ENCODE data around the gene RRP36. TPM values are rescaled to one million over a fixed set of nuclear protein-coding genes. Genes with fewer than 3 reads are reported as not detected.

RRP36 gene
- total RNA-seq, result 79.9 and 83.4 TPM in 2 replicates

DNA sequence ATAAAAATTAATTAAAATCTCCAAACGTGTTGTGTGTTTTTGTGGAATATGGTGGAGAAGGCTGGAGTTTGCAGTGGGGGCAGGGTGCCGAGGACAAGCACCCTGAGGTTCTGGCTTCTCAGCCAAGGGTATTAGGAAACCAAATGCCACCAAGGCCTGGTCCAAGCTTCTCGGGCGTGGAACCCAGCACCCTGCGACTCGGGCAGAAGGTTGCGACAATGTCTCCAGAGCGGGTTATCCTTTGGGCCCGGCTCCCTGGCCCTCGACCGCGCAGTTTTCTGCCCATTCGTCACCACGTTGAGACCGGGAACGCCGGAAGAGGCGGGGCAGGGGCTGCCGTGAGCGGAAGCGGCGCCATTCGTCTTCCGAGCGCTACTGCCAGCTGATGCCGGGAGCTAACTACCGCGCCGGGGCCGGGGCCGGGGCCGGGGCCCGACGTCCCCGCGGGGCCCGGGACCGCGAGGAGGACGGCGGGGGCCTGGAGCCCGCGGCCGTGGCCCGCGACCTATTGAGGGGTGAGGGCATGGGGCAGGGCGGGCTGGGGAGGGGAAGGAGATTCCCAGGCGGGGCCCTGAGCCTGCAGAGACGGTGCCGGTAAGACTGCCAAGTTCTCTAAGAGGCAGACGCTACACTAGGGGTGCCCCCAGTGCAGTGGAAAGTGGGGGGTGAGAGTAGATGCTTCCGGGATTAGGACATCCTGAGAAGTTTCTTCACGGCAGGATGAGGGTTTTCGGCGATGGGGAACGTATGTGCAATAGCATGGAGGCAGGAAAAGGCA is at the start of gene RRP36:
RRP36 (plus strand) TSS at position 354 of the 778 bp plus-strand sequence; CDS start at position 386, 32 bp downstream.
- Mint-ChIP-seq H3K4me3 (peak within 1 kb of the TSS; percentile 94), H3K9me3 (no peaks in the 10 kb centered on the region), H3K27ac (peak within 1 kb of the TSS; percentile 86), H3K36me3 (ENCODE audit: low read depth) (peaks cover 42% of the 10 kb centered on the region), H3K4me1 (peaks cover 33% of the 10 kb centered on the region), H3K27me3 (no peaks in the 10 kb centered on the region)
- intact Hi-C loops (cut with micrococcal nuclease), result loop anchor here (1.0 kb wide), 1 partner anchor 32 kb away; the partner anchor contains the start of gene CUL7
- peak; percentile 92 for DNase-seq

DNA sequence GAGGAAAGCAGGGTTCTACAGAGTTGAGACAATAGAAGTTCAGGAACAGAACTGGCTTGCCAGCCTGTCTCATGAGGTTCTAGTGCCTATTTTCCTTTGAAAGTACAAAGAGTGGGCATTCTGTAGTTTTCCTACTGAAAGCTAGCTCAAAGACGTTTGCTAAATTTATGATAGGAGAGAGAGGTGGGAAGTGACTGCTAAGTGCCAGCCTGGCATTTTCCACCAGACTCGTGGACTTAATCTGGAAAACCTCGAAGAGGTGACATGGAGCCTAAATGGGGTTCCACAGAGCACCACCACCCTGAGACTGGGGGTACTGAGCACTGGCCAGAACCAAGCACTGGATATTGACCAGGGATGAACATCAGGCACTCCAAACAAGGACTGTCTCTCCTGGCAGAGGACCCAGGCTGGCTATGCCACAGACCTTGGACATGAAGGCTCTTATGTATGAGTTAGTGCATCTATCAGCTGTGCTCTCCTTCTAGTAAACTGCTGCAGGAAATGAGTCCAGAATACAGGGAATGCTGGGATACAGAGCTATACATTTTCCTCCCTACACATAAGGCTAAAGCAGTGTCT is 49.6 kb upstream of the RRP36 start:
- Mint-ChIP-seq H3K4me3 (no peak overlapping the region), H3K9me3 (no peaks in the 10 kb centered on the region)
- intact Hi-C loops (cut with micrococcal nuclease), result no loop called here

DNA sequence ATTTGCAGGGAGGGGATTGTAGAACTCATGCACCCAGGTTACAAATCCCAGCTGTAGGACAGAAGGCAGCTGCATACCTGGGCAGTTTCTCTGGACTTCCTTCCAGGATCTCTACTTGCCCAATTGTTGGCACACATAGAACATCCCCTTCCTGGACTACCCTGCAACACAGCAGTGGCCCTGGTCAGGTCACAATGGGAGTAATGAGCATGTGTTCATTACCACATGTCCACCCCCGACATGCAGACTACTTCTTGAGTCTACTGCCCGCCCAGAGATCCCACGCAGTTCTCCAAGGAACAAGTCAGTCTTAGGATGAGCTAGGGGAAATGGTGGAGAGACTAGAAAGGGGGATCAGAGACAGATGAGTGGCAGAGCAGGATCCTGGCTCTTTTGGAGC is 47.5 kb upstream of the RRP36 start:
- no peaks in the 10 kb centered on the region for H3K9me3 Mint-ChIP-seq
- H3K27ac Mint-ChIP-seq, result peak overlapping the region; percentile 62
- peaks cover 18% of the 10 kb centered on the region for H3K4me1 Mint-ChIP-seq
- H3K27me3 Mint-ChIP-seq, result no peaks in the 10 kb centered on the region
- H3K4me3 Mint-ChIP-seq, result no peak overlapping the region
- intact Hi-C loops (cut with micrococcal nuclease), result no loop called here
- no peak for DNase-seq
- peaks cover 28% of the 10 kb centered on the region for H3K36me3 Mint-ChIP-seq (ENCODE audit: low read depth)

More for the DNA sequence above, 49.6 kb upstream of the RRP36 start:
- H3K27me3 Mint-ChIP-seq, result no peaks in the 10 kb centered on the region
- peaks cover 10% of the 10 kb centered on the region for H3K4me1 Mint-ChIP-seq
- H3K27ac Mint-ChIP-seq, result no peak overlapping the region
- peaks cover 27% of the 10 kb centered on the region for H3K36me3 Mint-ChIP-seq (ENCODE audit: low read depth)
- DNase-seq, result no peak

DNA sequence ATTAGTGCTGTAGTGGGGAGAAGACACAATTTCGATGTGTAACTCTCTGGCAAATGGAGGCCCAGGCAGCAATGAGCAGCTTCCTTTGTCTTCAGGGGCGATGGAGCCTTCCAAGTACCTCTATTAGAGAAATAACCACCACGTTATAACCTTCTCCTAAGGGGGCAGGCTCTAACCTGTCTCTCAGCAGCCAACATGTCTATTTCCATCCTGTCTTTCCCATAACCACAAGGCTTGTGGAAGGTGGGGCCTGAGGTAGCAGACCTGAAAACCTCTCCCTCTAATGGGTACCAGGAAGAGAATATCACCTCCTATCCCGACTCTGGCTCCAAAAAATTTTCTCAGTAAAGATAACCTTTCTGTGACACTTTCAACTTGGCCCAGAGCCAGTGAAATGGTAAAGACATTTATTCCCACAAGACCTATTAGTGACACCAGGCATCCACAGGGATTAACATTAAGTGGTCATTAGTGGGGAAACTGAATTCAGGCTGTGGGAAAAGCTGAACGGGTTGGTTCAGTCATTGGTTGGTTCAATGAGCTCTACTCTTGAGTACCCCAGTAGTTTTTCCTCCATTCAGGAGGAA is 46.4 kb upstream of the RRP36 start:
- no peak overlapping the region for H3K4me3 Mint-ChIP-seq
- peak overlapping the region; percentile 69 for H3K27ac Mint-ChIP-seq
- intact Hi-C loops (cut with micrococcal nuclease), result loop anchor here (5.0 kb wide), 1 partner anchor 77 kb away; the partner anchor contains the start of gene CUL7
- DNase-seq, result no peak
- H3K36me3 Mint-ChIP-seq (ENCODE audit: low read depth), result peaks cover 25% of the 10 kb centered on the region
- peaks cover 27% of the 10 kb centered on the region for H3K4me1 Mint-ChIP-seq
- no peaks in the 10 kb centered on the region for H3K27me3 Mint-ChIP-seq
- H3K9me3 Mint-ChIP-seq, result no peaks in the 10 kb centered on the region

- H3K9me3 Mint-ChIP-seq, result no peaks in the 10 kb centered on the region
- peaks cover 17% of the 10 kb centered on the region for H3K36me3 Mint-ChIP-seq (ENCODE audit: low read depth)
- DNase-seq, result peak; percentile 68
- H3K4me1 Mint-ChIP-seq, result peaks cover 33% of the 10 kb centered on the region
- intact Hi-C loops (cut with micrococcal nuclease), result loop anchor here (5.0 kb wide), 1 partner anchor 74 kb away; the partner anchor contains the start of gene CUL7
- H3K4me3 Mint-ChIP-seq, result peak overlapping the region; percentile 91
- no peaks in the 10 kb centered on the region for H3K27me3 Mint-ChIP-seq
- peak overlapping the region; percentile 74 for H3K27ac Mint-ChIP-seq
Measured at GRCh38 chr6:42978487-42978838, 43.0 kb upstream of the RRP36 start.

GRCh38 chr6:42978839-42979522 is 42.4 kb upstream of the RRP36 start, which contains the start of gene PEX6:
PEX6 (minus strand) TSS chr6:42979181; CDS start chr6:42979150, 31 bp downstream.
- Mint-ChIP-seq H3K4me1 (peaks cover 34% of the 10 kb centered on the region), H3K4me3 (peak within 1 kb of the TSS; percentile 91), H3K36me3 (ENCODE audit: low read depth) (peaks cover 13% of the 10 kb centered on the region), H3K27me3 (no peaks in the 10 kb centered on the region), H3K9me3 (no peaks in the 10 kb centered on the region), H3K27ac (peak within 1 kb of the TSS; percentile 97)
- peak; percentile 99 for DNase-seq
- intact Hi-C loops (cut with micrococcal nuclease), result loop anchor here (1.0 to 5.0 kb wide), 3 partner anchors 35 to 73 kb away; partner anchors contain the start of genes CNPY3, CUL7 and KLHDC3

DNA sequence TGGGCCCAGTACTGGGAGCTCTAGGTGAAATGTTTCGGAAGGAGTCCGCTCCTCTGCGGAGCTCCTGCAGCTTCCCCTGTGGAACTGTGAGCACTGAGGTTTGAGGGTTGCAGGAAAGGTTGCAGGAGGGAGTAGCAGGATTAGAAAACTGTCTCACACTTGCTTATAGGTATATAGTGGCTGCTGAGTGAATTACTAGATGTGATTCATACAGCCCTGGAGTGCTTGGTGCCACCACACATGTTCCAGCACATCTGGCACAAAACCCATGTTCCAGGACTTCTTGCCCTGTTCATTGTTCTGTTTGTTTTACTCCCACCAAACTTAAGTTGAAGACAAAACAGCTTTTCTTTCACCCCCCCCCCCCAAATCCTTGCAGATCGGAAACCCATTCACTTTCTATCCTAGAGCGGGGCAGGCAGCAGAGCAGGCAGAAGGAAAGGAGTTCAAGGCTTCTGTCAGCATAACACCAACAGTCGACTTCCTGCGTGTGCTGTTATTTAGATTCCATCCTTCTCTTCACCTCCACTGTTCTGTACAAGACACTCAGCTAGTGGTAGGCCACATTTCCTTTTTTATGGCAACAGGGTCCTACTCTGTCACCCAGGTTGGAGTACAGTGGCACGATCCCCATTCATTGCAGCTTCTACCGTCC is 41.8 kb upstream of the RRP36 start:
- Mint-ChIP-seq H3K9me3 (no peaks in the 10 kb centered on the region), H3K36me3 (ENCODE audit: low read depth) (peaks cover 13% of the 10 kb centered on the region), H3K27ac (peak overlapping the region; percentile 97), H3K4me3 (peak overlapping the region; percentile 91), H3K4me1 (peaks cover 35% of the 10 kb centered on the region), H3K27me3 (no peaks in the 10 kb centered on the region)
- intact Hi-C loops (cut with micrococcal nuclease), result loop anchor here (1.0 to 5.0 kb wide), 3 partner anchors 35 to 73 kb away; partner anchors contain the start of genes CNPY3, CUL7 and KLHDC3
- DNase-seq, result peak; percentile 64

DNA sequence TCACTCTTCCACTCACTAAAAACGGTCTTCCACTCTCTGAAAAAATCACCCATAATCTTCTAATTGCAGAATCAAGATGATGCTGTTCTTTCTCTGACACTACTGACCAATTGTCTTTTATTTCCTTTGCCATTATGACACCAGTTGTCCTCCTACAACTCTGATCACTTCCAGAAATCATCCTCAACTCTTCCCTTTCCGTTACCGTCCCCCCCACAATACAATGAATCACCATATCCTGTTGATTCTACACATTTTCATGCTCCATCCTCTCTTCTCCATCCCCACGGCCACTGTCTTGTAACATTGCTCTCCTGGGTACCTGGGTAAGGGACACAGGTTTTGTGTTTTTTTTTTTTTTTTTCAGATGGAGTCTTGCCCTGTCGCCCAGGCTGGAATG is 39.6 kb upstream of the RRP36 start:
- H3K36me3 Mint-ChIP-seq (ENCODE audit: low read depth), result peaks cover 8% of the 10 kb centered on the region
- H3K27ac Mint-ChIP-seq, result peak overlapping the region; percentile 17
- no peaks in the 10 kb centered on the region for H3K27me3 Mint-ChIP-seq
- peak overlapping the region; percentile 1 for H3K4me3 Mint-ChIP-seq
- no peaks in the 10 kb centered on the region for H3K9me3 Mint-ChIP-seq
- intact Hi-C loops (cut with micrococcal nuclease), result no loop called here
- H3K4me1 Mint-ChIP-seq, result peaks cover 47% of the 10 kb centered on the region
- no peak for DNase-seq

DNA sequence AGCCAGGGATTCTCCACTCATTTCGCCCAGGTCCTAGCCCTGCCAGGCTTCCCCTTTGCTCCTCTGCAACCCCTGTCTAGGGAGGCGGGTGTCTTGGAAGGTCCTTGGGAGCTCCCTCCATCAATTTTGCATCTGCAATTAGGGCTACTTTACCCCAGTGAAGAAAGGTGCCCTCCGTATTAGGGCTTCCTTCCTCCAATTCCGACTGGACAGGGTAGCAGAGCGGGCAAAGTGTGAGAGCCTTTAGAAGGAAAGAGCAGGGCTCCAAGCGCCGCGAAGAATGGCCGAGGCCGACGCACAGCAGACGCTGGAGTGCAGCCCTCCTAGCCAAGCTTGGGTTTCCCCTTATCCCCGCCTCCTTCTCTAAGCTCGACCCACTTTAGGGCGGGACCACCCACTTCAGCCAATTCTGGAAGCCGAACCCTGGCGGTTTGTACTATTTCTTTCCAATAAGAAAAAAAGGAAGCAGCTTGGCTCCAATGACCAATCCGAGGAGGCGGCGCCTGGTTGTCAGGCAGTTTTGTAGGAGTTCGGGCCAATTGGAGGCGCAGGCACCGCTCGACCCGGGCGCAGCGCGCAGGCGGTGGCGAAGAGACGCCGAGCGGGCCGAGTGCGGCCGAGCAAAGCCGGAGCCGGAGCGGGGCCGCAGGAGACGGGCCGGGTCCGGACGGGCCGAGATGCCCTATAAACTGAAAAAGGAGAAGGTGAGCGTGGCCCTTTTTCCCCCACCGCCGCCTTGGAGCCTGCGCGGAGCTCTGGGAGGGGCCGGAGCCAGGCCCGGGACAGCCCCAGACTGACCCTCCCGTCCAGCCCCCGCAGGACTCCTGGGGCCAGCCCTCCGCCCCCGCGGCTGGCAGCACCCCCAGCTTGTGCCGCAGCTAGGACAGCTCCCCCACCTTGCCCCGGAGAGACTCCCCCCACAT is 37.2 kb upstream of the RRP36 start, which contains the start of gene PPP2R5D:
PPP2R5D (plus strand) TSS at position 570 of the 923 bp plus-strand sequence; CDS start at position 678, 108 bp downstream.
- H3K4me3 Mint-ChIP-seq, result peak within 1 kb of the TSS; percentile 98
- intact Hi-C loops (cut with micrococcal nuclease), result loop anchor here (1.0 to 2.0 kb wide), 5 partner anchors 29 to 237 kb away; partner anchors contain the start of genes CNPY3, KLC4, MEA1 and MRPL2
- H3K27ac Mint-ChIP-seq, result peak within 1 kb of the TSS; percentile 91
- peaks cover 17% of the 10 kb centered on the region for H3K36me3 Mint-ChIP-seq (ENCODE audit: low read depth)
- no peaks in the 10 kb centered on the region for H3K9me3 Mint-ChIP-seq
- peaks cover 54% of the 10 kb centered on the region for H3K4me1 Mint-ChIP-seq
- DNase-seq, result peak; percentile 99
- H3K27me3 Mint-ChIP-seq, result no peaks in the 10 kb centered on the region

DNA sequence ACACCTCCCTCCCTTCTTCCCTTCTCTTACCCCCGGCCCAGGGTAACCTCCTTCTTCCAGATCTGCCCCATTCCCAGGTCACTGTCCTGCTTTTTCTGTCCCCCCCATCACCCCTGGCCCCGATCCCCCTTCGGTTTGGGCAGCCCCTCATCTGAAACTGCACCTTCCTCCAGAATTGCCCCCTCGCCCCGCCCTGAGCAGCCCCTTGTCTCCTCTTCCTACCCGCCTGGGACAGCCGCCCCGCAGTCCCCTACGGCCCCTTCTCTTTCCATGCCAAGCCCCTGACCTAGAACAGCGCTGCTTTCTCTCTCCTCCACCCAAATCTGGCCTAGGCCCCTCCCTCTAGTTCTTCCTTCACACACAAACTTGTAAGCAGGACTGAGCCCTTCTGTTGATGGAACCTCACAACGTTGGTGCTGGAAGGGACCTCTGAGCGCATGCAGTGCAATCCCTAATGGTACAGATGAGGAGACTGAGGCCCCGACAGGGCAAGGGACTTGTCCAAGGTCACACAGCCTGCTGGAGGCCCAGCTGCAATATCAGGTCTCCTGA is 36.4 kb upstream of the RRP36 start:
- Mint-ChIP-seq H3K4me3 (peak overlapping the region; percentile 98), H3K27me3 (no peaks in the 10 kb centered on the region), H3K27ac (peak overlapping the region; percentile 91), H3K9me3 (no peaks in the 10 kb centered on the region), H3K4me1 (peaks cover 46% of the 10 kb centered on the region), H3K36me3 (ENCODE audit: low read depth) (peaks cover 21% of the 10 kb centered on the region)
- intact Hi-C loops (cut with micrococcal nuclease), result loop anchor here (1.0 to 2.0 kb wide), 5 partner anchors 28 to 238 kb away; partner anchors contain the start of genes CNPY3, KLC4, MEA1 and MRPL2
- peak; percentile 81 for DNase-seq

GRCh38 chr6:42987533-42988451 is 33.6 kb upstream of the RRP36 start:
- H3K4me1 Mint-ChIP-seq, result peaks cover 38% of the 10 kb centered on the region
- H3K9me3 Mint-ChIP-seq, result no peaks in the 10 kb centered on the region
- no peak overlapping the region for H3K4me3 Mint-ChIP-seq
- H3K27ac Mint-ChIP-seq, result no peak overlapping the region
- intact Hi-C loops (cut with micrococcal nuclease), result no loop called here
- peaks cover 27% of the 10 kb centered on the region for H3K36me3 Mint-ChIP-seq (ENCODE audit: low read depth)
- DNase-seq, result no peak
- H3K27me3 Mint-ChIP-seq, result no peaks in the 10 kb centered on the region
